OCI-LY3 (cell line): ENCODE measurements around the gene FAM53A.

ENCODE experiments used
- CTCF ChIP-seq: fragments of 200-600, 300-600 bp; sonication (generic); IDR thresholded peaks from 2 replicates; pipeline ENCODE4 v1.5.1; 2014; ENCODE audit warnings: antibody characterized with exemption, low read length, low read depth
- EZH2phosphoT487 ChIP-seq: fragments of 200-600 bp; shearing (Covaris generic); IDR thresholded peaks from 2 replicates; pipeline ENCODE4 v1.6.1; 2018; ENCODE audit warnings: antibody characterized with exemption, mixed run types, low read depth

DNA sequence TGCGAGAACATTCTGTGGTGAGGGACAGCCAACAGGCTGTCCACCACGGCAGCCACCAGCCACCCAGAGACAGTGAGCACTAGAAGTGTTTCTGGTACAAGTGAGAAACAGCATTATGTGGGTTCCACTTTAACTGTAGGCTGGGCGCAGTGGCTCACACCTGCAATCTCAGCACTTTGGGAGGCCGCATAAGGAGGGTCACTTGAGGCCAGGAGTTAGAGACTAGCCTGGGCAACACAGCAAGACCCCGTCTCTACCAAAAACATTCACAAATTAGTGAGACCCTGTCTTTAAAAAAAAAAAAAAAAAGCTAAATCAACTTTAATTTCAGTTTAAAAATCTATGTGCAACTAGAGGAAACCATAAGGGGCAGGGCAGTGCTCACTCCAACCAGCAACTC, 20.6 kb downstream of the FAM53A start:
- no peak for TF ChIP-seq EZH2phosphoT487
- TF ChIP-seq CTCF: no peak
